ENCODE results near the gene RAE1.

- TF ChIP-seq CTCF (conservative IDR thresholded peaks at IDR 0.05; ENCODE audit: low read length) (no peak), EZH2phosphoT487 (IDR thresholded peaks at IDR 0.05; ENCODE audit: borderline replicate concordance) (no peak)
Observed at GRCh38 chr20:57313951-57314350, 37.1 kb upstream of the RAE1 start.
